RCC 7860 (cell line): ENCODE data around the gene CNOT9.
A peak's percentile ranks its signal among the peaks of the same experiment; 100 is the strongest.
"Not testable (repeated sequence)": the region's sequence is repeated elsewhere in the genome, so short reads cannot be mapped to it uniquely, and the experiment has no call there.

Source experiments
- DNase-seq: peaks from one replicate; pipeline ENCODE4 v3.0.0-alpha.2; 2015; ENCODE audit warnings: low spot score
- FAIRE-seq: peaks from 2 replicates; lab custom pipeline; 2012; peaks lifted over from hg19 to GRCh38; lab: Jason Lieb, UNC

CNOT9 gene

GRCh38 chr2:218568190-218569037 is at the start of gene CNOT9, which contains the start of gene USP37:
Gene CNOT9, plus strand, starts transcription at chr2:218568839. Its CDS starts 116 bp downstream, at chr2:218568955.
Gene USP37, minus strand, starts transcription at chr2:218568351. Its CDS starts 9,698 bp downstream, at chr2:218558653.
- DNase-seq = peak; percentile 97
- peak; percentile 81 for FAIRE-seq

GRCh38 chr2:218518876-218519275 is 49.8 kb upstream of the CNOT9 start:
- FAIRE-seq = no peak

GRCh38 chr2:218523651-218524050 is 45.0 kb upstream of the CNOT9 start:
- DNase-seq = no peak
- no peak for FAIRE-seq

More at GRCh38 chr2:218518876-218519275, 49.8 kb upstream of the CNOT9 start:
- no peak for DNase-seq

GRCh38 chr2:218528409-218528808 is 40.2 kb upstream of the CNOT9 start:
- FAIRE-seq, DNase-seq: not testable (repeated sequence)

GRCh38 chr2:218529990-218530389 is 38.6 kb upstream of the CNOT9 start:
- FAIRE-seq (no peak), DNase-seq (no peak)

- FAIRE-seq = no peak
- no peak for DNase-seq
Measured at GRCh38 chr2:218536804-218537494, 31.7 kb upstream of the CNOT9 start.

- FAIRE-seq (no peak), DNase-seq (no peak)
Measured at GRCh38 chr2:218540015-218540414, 28.6 kb upstream of the CNOT9 start.

- DNase-seq (no peak), FAIRE-seq (no peak)
Measured at GRCh38 chr2:218546012-218546411, 22.6 kb upstream of the CNOT9 start.

- no peak for FAIRE-seq
- no peak for DNase-seq
Measured at GRCh38 chr2:218547511-218547910, 21.1 kb upstream of the CNOT9 start.

GRCh38 chr2:218547978-218548377 is 20.7 kb upstream of the CNOT9 start:
- DNase-seq (no peak), FAIRE-seq (no peak)

GRCh38 chr2:218554225-218554624 is 14.4 kb upstream of the CNOT9 start:
- FAIRE-seq, DNase-seq: not testable (repeated sequence)

- DNase-seq (no peak), FAIRE-seq (no peak)
Measured at GRCh38 chr2:218555527-218555926, 13.1 kb upstream of the CNOT9 start.

- no peak for DNase-seq
- FAIRE-seq = no peak
Measured at GRCh38 chr2:218557941-218558340, 10.7 kb upstream of the CNOT9 start.

GRCh38 chr2:218558986-218559385 is 9.7 kb upstream of the CNOT9 start:
- FAIRE-seq (no peak), DNase-seq (no peak)

- DNase-seq (no peak), FAIRE-seq (no peak)
Measured at GRCh38 chr2:218564056-218564455, 4.6 kb upstream of the CNOT9 start.

GRCh38 chr2:218566296-218566695 is 2.3 kb upstream of the CNOT9 start:
- FAIRE-seq = no peak

GRCh38 chr2:218567797-218568189 is 846 bp upstream of the CNOT9 start:
- DNase-seq = no peak
- no peak for FAIRE-seq

More at GRCh38 chr2:218566296-218566695, 2.3 kb upstream of the CNOT9 start:
- no peak for DNase-seq

GRCh38 chr2:218569038-218569431 is 396 bp downstream of the CNOT9 start:
- DNase-seq = peak; percentile 54
- no peak for FAIRE-seq

GRCh38 chr2:218569661-218570500 is 1.2 kb downstream of the CNOT9 start:
- no peak for FAIRE-seq
- peak; percentile 12 for DNase-seq

GRCh38 chr2:218570850-218571249 is 2.2 kb downstream of the CNOT9 start:
- DNase-seq (no peak), FAIRE-seq (no peak)

GRCh38 chr2:218576854-218577253 is 8.2 kb downstream of the CNOT9 start:
- FAIRE-seq (no peak), DNase-seq (no peak)
